ENCODE results near the gene CAMSAP1.
A peak's percentile ranks its signal among the peaks of the same experiment; 100 is the strongest.

Gene CAMSAP1

DNA sequence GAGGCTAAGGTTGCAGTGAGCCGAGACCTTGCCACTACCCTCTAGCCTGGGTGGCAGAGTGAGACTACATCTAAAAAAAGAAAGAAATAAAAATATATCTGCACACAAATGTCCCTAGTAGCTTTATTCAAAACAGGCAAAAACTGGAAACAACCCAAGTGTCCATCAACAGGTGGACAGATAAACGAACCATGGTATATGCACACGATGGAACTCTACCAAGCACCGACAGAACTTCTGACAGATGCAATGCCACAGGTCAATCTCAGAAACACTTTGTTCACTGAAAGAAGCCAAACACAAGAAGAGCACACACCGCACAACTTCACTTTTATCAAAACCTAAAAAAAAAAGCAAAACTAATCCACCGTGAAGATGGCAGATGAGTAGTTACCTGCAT lies 30.4 kb downstream of the CAMSAP1 start:
- no peak for DNase-seq (ENCODE audit: low spot score)
- H3K27ac ChIP-seq, result no peak overlapping the region
- CTCF ChIA-PET, result interaction anchor here (1.0 kb wide), 1 partner anchor 10 kb away, joined by 4 read pairs; no protein-coding TSS in a partner anchor
- TF ChIP-seq, protein P1, sequence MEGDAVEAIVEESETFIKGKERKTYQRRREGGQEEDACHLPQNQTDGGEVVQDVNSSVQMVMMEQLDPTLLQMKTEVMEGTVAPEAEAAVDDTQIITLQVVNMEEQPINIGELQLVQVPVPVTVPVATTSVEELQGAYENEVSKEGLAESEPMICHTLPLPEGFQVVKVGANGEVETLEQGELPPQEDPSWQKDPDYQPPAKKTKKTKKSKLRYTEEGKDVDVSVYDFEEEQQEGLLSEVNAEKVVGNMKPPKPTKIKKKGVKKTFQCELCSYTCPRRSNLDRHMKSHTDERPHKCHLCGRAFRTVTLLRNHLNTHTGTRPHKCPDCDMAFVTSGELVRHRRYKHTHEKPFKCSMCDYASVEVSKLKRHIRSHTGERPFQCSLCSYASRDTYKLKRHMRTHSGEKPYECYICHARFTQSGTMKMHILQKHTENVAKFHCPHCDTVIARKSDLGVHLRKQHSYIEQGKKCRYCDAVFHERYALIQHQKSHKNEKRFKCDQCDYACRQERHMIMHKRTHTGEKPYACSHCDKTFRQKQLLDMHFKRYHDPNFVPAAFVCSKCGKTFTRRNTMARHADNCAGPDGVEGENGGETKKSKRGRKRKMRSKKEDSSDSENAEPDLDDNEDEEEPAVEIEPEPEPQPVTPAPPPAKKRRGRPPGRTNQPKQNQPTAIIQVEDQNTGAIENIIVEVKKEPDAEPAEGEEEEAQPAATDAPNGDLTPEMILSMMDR (conservative IDR thresholded peaks at IDR 0.05; ENCODE audit: low read depth), result no peak
- POLR2A ChIA-PET (ENCODE audit: low non-redundant PET), result no interaction called here

DNA sequence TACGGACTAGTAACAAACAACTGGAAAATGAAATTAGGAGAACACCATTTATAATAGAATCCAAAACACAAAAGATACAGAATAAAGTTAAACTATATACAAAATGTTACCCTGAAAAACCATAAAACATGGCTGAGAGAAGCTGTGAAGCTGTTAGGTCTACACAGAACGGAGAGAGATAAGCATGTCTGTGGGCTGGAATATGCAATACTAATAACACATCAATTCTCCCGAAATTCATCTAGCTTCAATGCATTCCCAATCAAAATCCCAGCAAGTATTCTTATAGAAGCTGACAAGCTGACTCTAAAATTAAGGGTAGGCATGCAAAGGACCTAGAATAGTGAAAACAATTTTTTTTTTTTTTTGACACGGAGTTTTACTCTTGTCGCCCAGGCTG lies 32.5 kb downstream of the CAMSAP1 start:
- no peak overlapping the region for H3K27ac ChIP-seq
- ChIA-PET POLR2A (ENCODE audit: low non-redundant PET) (no interaction called here), CTCF (interaction anchor here (0.7 kb wide), 1 partner anchor 1576 kb away, joined by 4 read pairs; no protein-coding TSS in a partner anchor)
- TF ChIP-seq, protein P1 (conservative IDR thresholded peaks at IDR 0.05; ENCODE audit: low read depth), result no peak
- DNase-seq (ENCODE audit: low spot score), result no peak

DNA sequence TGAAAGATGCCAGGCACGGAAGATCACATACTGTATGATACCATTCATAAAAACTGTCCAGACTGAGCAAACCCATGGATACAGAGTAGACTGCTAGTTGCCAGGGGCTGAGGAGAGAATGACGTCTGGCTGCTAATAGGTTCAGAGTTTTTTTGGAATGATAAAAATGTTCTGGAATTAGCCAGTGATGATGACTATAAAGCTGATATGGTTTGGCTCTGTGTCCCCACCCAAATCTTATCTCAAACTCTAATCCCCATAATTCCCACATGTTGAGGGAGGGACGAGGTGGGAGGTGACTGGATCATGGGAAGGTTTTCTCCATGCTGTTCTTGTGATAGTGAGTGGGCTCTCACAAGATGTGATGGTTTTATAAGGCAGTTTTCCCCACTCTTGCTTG lies 37.4 kb downstream of the CAMSAP1 start:
- TF ChIP-seq, protein P1 (conservative IDR thresholded peaks at IDR 0.05; ENCODE audit: low read depth), result no peak
- ChIA-PET POLR2A (ENCODE audit: low non-redundant PET) (no interaction called here), CTCF (no interaction called here)
- H3K27ac ChIP-seq, result no peak overlapping the region
- no peak for DNase-seq (ENCODE audit: low spot score)

DNA sequence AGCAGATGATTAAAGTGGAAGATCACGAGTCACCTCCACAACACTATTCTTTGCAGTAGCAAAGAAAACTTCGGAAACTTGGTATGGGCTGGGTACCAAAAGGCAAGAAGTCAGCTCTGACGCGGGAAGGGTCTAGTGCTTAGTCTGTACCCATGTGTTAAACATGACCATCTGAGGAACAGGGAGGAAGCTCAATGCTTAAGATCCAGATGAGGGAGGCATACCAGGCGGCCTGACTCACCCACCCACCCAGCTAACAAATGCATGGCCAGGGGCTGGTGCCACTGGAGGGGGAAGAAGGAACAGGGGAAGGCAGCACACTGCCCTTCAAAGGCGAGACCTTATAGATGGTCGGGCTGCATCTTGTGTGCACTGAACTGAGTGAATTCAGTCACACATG lies 41.8 kb downstream of the CAMSAP1 start:
- H3K27ac ChIP-seq, result peak overlapping the region; percentile 14; the same call in 1 of the 2 replicates
- ChIA-PET CTCF (interaction anchor here (0.6 to 0.9 kb wide), 2 partner anchors 66 to 98 kb away, joined by 3 read pairs; no protein-coding TSS in a partner anchor), POLR2A (ENCODE audit: low non-redundant PET) (no interaction called here)
- DNase-seq (ENCODE audit: low spot score), result no peak
- TF ChIP-seq, protein P1 (conservative IDR thresholded peaks at IDR 0.05; ENCODE audit: low read depth), result no peak

DNA sequence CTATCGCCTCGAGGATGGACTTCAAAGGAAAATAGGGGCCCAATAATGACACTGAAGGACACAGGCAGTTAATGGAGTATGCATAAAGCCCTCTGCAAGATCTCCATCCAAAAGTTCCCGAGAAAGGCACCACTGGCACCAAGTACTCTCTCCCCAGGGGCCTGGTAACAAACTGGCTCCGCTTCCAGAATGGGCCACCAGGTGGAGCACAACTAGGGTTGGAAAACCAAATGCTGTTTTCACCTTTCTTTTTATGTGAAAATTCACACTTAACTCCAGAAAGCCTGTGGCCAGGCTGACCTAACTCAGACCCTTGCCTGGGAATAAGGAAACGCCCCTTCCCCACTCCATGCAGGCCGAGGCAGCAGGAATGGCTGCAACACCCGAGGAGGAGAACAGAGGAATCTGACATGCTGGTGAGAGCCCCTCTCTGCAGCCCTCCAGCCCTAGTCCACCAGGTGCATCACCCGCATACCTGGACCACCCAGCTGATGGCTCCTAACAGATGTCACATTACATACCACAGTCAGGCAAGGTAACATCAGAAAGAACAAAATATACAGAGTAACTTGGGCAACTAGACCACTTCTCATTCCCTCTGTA lies 42.8 kb downstream of the CAMSAP1 start:
- TF ChIP-seq, protein P1 (conservative IDR thresholded peaks at IDR 0.05; ENCODE audit: low read depth), result peak; percentile 99
- peak overlapping the region; percentile 23; the same call in 1 of the 2 replicates for H3K27ac ChIP-seq
- ChIA-PET POLR2A (ENCODE audit: low non-redundant PET) (no interaction called here), CTCF (interaction anchor here (0.6 to 1.1 kb wide), 7 partner anchors 9 to 435 kb away, joined by 3 to 8 read pairs (median 3); partner anchors contain the start of gene UBAC1)
- DNase-seq (ENCODE audit: low spot score), result peak; percentile 81

DNA sequence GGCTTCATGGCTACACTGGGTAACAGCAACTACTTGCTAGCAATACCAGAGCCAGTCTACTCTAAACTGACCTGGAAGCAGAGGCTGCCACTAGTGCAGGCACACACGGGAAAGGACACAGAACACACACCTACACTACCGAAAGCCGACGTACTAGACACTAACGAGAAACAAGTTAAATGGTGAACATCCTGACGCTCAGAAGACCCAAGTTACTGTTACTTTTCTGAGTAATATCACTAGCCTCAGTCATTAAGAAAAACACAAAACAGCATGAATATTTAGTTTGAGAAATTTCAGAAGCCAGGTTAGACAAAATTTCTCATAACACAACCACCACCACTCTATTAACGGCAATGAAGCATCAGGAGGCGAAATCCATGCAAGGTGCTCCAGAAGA lies 44.5 kb downstream of the CAMSAP1 start:
- CTCF ChIA-PET, result no interaction called here
- TF ChIP-seq, protein P1 (conservative IDR thresholded peaks at IDR 0.05; ENCODE audit: low read depth), result no peak
- no peak for DNase-seq (ENCODE audit: low spot score)
- POLR2A ChIA-PET (ENCODE audit: low non-redundant PET), result no interaction called here
- H3K27ac ChIP-seq, result no peak overlapping the region
